CD4-positive, CD25-positive, alpha-beta regulatory T cell (primary cell): ENCODE data around the gene PSEN1. TPM values are rescaled to one million over a fixed set of nuclear protein-coding genes. Genes with fewer than 3 reads are reported as not detected.
A peak's percentile ranks its signal among the peaks of the same experiment; 100 is the strongest.
"Not testable (repeated sequence)": the region's sequence is repeated elsewhere in the genome, so short reads cannot be mapped to it uniquely, and the experiment has no call there.

Experiments used
- ATAC-seq, 2 donors: fragments of 150-1000 bp; cut with Tn5 transposase; one replicate each; pipeline ENCODE4 v1.10.0; 2021; ENCODE audit warnings: low read depth in 2 of 2, moderate number of reproducible peaks in 2 of 2, moderate library complexity in 1 of 2
- DNase-seq, 3 donors: peaks; one replicate each; pipeline versions ENCODE4 v3.0.0 to v3.0.0-alpha.2; 2012 to 2022; ENCODE audit warnings: mixed read lengths in 1 of 3
- H3K27ac ChIP-seq: one replicate; pipeline ENCODE4 v1.7.0; 2013; ENCODE audit warnings: mild to moderate bottlenecking, low read length; ENCODE audit not compliant: insufficient read depth, poor library complexity, severe bottlenecking
- H3K27me3 ChIP-seq: one replicate; pipeline ENCODE4 v1.7.0; 2013; ENCODE audit warnings: low read length; ENCODE audit not compliant: control insufficient read depth, insufficient read depth
- H3K36me3 ChIP-seq: one replicate; pipeline ENCODE4 v1.7.0; 2013; ENCODE audit warnings: mild to moderate bottlenecking, low read length, moderate library complexity; ENCODE audit not compliant: control insufficient read depth, insufficient read depth
- H3K4me1 ChIP-seq: 2 replicates; pipeline ENCODE4 v1.7.0; 2013; ENCODE audit warnings: mild to moderate bottlenecking, low read length; ENCODE audit not compliant: insufficient read depth, control insufficient read depth, poor library complexity, severe bottlenecking
- H3K4me3 ChIP-seq: one replicate; pipeline ENCODE4 v1.7.0; 2013; ENCODE audit warnings: low read depth, mild to moderate bottlenecking, low read length, moderate library complexity
- H3K9me3 ChIP-seq, 2 experiments: 1 replicate in 1 of 2; 2 replicates in 1 of 2; pipeline ENCODE4 v1.7.0; 2013; ENCODE audit warnings: low read length in 2 of 2, mild to moderate bottlenecking in 1 of 2, moderate library complexity in 1 of 2; ENCODE audit not compliant: control insufficient read depth in 2 of 2
- H3K27ac Mint-ChIP-seq, 3 donors: one replicate each; pipeline ENCODE4 v1.8.0; 2020 to 2022; ENCODE audit warnings: mild to moderate bottlenecking in 3 of 3, mixed read lengths in 3 of 3, moderate library complexity in 2 of 3
- H3K27me3 Mint-ChIP-seq: one replicate; pipeline ENCODE4 v1.8.0; 2022; ENCODE audit warnings: mild to moderate bottlenecking, mixed read lengths
- H3K36me3 Mint-ChIP-seq: one replicate; pipeline ENCODE4 v1.8.0; 2020; ENCODE audit warnings: mixed read lengths
- H3K4me1 Mint-ChIP-seq, 4 donors: one replicate each; pipeline ENCODE4 v1.8.0; 2020 to 2022; ENCODE audit warnings: mixed read lengths in 4 of 4, mild to moderate bottlenecking in 1 of 4
- H3K4me3 Mint-ChIP-seq, 4 donors: one replicate each; pipeline ENCODE4 v1.8.0; 2020 to 2022; ENCODE audit warnings: mild to moderate bottlenecking in 4 of 4, mixed read lengths in 4 of 4, moderate library complexity in 3 of 4
- H3K9me3 Mint-ChIP-seq, 7 donors: one replicate each; pipeline ENCODE4 v1.8.0; 2020 to 2022; ENCODE audit warnings: mixed read lengths in 7 of 7, mild to moderate bottlenecking in 3 of 7, moderate library complexity in 2 of 7
- polyA plus RNA-seq, 4 donors: library from polyadenylated mRNA; unstranded; fragments of 300-500 nt; fragmentation: Illumina TruSeq; gene quantifications; one replicate each; pipeline ENCODE4 v1.2.3, GENCODE V29; 2021
- total RNA-seq: library from RNA; stranded (reverse); gene quantifications from one replicate; pipeline ENCODE4 v1.2.3, GENCODE V29; 2022

Gene PSEN1
- total and polyA plus RNA-seq, 5 donors from 2014 or later, result 36.6 to 47.5 (median 44.0) TPM

DNA sequence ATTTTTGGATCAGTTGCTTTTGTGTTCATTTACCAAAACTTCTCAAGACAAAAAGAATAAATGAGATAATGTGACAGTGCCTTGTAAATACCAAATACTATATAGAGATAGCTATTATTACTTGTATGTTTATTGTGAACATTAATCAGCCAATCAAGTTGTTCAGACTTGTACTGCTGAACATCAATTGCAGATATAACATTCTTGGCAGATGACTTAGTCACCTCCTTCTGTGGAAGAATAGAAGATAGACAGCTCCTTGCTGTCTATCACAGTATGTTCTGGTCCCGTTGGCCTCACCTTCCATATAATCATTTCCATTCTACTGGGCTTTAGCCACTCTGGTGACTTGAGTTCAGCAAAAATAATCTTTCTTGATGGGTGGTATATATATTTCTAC is 30.1 kb downstream of the PSEN1 start:
- no peak overlapping the region for H3K4me3 Mint-ChIP-seq
- Histone ChIP-seq H3K27ac (no peak overlapping the region), H3K4me1 (no peaks in the 10 kb centered on the region), H3K4me3 (no peak overlapping the region), H3K27me3 (no peaks in the 10 kb centered on the region), H3K9me3 (no peaks in the 10 kb centered on the region), H3K36me3 (peaks cover 64% of the 10 kb centered on the region)
- H3K27ac Mint-ChIP-seq, result peak overlapping the region in 1 of 3 donors; percentile 48
- H3K27me3 Mint-ChIP-seq, result no peaks in the 10 kb centered on the region
- H3K36me3 Mint-ChIP-seq, result peaks cover 47% of the 10 kb centered on the region
- no peaks in the 10 kb centered on the region for H3K9me3 Mint-ChIP-seq
- peaks cover 0 to 14% (median 2%) of the 10 kb centered on the region in 4 donors for H3K4me1 Mint-ChIP-seq
- DNase-seq (no peak), ATAC-seq (no peak)

DNA sequence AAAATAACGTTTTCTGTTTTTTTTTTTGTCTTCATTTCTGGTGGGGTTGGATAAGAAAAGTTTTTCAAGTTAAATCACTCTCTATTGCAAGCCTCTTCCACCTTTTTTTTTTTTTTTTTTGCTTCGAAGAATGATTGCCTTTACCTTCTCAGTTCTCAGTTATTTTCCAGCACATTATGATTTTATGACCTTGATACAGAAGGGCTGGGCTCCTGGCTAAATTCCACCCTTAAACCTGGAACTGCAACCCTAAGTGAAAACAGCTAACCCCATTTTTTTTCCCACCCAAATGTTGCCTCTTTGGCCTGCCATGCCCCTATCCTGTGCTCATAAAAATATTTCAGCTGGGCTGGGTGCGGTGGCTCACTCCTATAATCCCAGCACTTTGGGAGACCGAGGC is 31.4 kb downstream of the PSEN1 start:
- Mint-ChIP-seq H3K9me3 (no peaks in the 10 kb centered on the region), H3K36me3 (peaks cover 54% of the 10 kb centered on the region), H3K4me3 (no peak overlapping the region), H3K27me3 (no peaks in the 10 kb centered on the region), H3K4me1 (peaks cover 0 to 14% (median 6%) of the 10 kb centered on the region in 4 donors), H3K27ac (peak overlapping the region in 1 of 3 donors; percentile 11)
- H3K4me1 ChIP-seq, result no peaks in the 10 kb centered on the region
- no peak overlapping the region for H3K4me3 ChIP-seq
- no peak for ATAC-seq
- no peak for DNase-seq
- no peaks in the 10 kb centered on the region for H3K9me3 ChIP-seq
- peaks cover 66% of the 10 kb centered on the region for H3K36me3 ChIP-seq
- H3K27ac ChIP-seq, result no peak overlapping the region
- no peaks in the 10 kb centered on the region for H3K27me3 ChIP-seq

DNA sequence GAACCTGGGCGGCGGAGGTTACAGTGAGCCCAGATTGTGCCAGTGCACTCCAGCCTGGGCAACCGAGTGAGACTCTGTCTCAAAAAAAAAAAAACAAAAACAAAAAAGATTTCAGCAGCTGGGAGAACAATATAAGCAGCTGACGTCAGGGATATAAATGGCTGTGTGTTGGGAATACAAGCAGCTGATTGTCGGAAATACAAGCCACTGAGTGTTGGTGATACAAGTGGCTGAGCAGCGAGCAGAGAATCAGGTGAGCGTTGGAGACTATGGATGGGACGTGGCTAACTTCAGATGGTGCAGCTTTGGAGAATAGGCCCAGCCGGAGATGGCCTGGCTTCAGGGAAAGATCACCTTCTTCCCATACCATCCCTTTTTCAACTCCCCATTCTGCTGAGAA is 32.0 kb downstream of the PSEN1 start:
- Histone ChIP-seq H3K27me3 (no peaks in the 10 kb centered on the region), H3K36me3 (peaks cover 66% of the 10 kb centered on the region), H3K4me1 (no peaks in the 10 kb centered on the region), H3K4me3 (no peak overlapping the region), H3K27ac (no peak overlapping the region), H3K9me3 (no peaks in the 10 kb centered on the region)
- ATAC-seq (no peak), DNase-seq (no peak)
- H3K36me3 Mint-ChIP-seq, result peaks cover 59% of the 10 kb centered on the region
- no peaks in the 10 kb centered on the region for H3K27me3 Mint-ChIP-seq
- peaks cover 3 to 16% (median 9%) of the 10 kb centered on the region in 4 donors for H3K4me1 Mint-ChIP-seq
- no peak overlapping the region for H3K4me3 Mint-ChIP-seq
- no peak overlapping the region for H3K27ac Mint-ChIP-seq
- H3K9me3 Mint-ChIP-seq, result no peaks in the 10 kb centered on the region

DNA sequence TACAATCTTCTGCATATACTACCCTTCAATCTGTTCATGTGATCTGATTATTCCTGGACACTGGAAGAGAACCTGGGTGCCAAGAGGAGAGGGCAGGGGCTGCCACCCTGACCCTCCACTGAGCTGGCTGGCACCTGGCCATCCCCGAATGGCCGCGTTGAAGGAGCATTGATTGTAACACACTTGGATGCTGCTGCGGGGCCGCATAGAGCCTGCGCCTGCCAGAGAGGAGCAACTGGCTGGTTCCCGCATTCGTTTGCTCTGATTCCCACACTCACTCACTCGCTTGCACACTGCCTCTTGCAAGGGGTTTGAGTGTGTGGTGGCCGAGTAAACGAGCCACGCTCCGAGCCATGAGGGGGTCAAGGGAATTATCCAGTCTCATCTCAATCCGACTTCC is 32.4 kb downstream of the PSEN1 start:
- Histone ChIP-seq H3K4me1 (no peaks in the 10 kb centered on the region), H3K9me3 (no peaks in the 10 kb centered on the region), H3K27ac (no peak overlapping the region), H3K27me3 (no peaks in the 10 kb centered on the region), H3K36me3 (peaks cover 67% of the 10 kb centered on the region), H3K4me3 (no peak overlapping the region)
- Mint-ChIP-seq H3K4me3 (no peak overlapping the region), H3K27me3 (no peaks in the 10 kb centered on the region), H3K36me3 (peaks cover 60% of the 10 kb centered on the region), H3K4me1 (peaks cover 3 to 16% (median 8%) of the 10 kb centered on the region in 4 donors), H3K9me3 (no peaks in the 10 kb centered on the region), H3K27ac (peak overlapping the region in 1 of 3 donors; percentile 36)
- ATAC-seq (no peak), DNase-seq (no peak)

DNA sequence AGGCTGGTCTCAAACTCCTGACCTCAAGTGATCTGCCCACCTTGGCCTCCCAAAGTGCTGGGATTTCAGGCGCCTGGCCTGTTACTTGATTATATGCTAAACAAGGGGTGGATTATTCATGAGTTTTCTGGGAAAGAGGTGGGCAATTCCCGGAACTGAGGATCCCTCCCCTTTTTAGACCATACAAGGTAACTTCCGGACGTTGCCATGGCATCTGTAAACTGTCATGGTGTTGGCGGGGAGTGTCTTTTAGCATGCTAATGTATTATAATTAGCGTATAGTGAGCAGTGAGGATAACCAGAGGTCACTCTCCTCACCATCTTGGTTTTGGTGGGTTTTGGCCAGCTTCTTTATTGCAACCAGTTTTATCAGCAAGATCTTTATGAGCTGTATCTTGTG is 33.5 kb downstream of the PSEN1 start:
- not testable (repeated sequence) for H3K27ac Mint-ChIP-seq, ATAC-seq, H3K4me1 ChIP-seq, H3K4me3 Mint-ChIP-seq, H3K27me3 ChIP-seq, H3K9me3 ChIP-seq, H3K9me3 Mint-ChIP-seq, H3K4me3 ChIP-seq, H3K27me3 Mint-ChIP-seq, H3K27ac ChIP-seq, DNase-seq
- peaks cover 60% of the 10 kb centered on the region for H3K36me3 Mint-ChIP-seq
- H3K4me1 Mint-ChIP-seq, result peaks cover 3 to 16% (median 8%) of the 10 kb centered on the region in 4 donors
- peaks cover 77% of the 10 kb centered on the region for H3K36me3 ChIP-seq

DNA sequence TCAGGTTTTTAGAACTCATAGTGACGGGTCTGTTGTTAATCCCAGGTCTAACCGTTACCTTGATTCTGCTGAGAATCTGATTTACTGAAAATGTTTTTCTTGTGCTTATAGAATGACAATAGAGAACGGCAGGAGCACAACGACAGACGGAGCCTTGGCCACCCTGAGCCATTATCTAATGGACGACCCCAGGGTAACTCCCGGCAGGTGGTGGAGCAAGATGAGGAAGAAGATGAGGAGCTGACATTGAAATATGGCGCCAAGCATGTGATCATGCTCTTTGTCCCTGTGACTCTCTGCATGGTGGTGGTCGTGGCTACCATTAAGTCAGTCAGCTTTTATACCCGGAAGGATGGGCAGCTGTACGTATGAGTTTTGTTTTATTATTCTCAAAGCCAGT is 34.4 kb downstream of the PSEN1 start:
- DNase-seq (no peak), ATAC-seq (no peak)
- no peak overlapping the region for H3K4me3 Mint-ChIP-seq
- Histone ChIP-seq H3K27me3 (no peaks in the 10 kb centered on the region), H3K27ac (no peak overlapping the region), H3K36me3 (peaks cover 80% of the 10 kb centered on the region), H3K4me1 (no peaks in the 10 kb centered on the region), H3K4me3 (no peak overlapping the region), H3K9me3 (no peaks in the 10 kb centered on the region)
- no peaks in the 10 kb centered on the region for H3K27me3 Mint-ChIP-seq
- peak overlapping the region in 1 of 3 donors; percentile 10 for H3K27ac Mint-ChIP-seq
- H3K4me1 Mint-ChIP-seq, result peaks cover 3 to 16% (median 8%) of the 10 kb centered on the region in 4 donors
- H3K9me3 Mint-ChIP-seq, result no peaks in the 10 kb centered on the region
- peaks cover 63% of the 10 kb centered on the region for H3K36me3 Mint-ChIP-seq

DNA sequence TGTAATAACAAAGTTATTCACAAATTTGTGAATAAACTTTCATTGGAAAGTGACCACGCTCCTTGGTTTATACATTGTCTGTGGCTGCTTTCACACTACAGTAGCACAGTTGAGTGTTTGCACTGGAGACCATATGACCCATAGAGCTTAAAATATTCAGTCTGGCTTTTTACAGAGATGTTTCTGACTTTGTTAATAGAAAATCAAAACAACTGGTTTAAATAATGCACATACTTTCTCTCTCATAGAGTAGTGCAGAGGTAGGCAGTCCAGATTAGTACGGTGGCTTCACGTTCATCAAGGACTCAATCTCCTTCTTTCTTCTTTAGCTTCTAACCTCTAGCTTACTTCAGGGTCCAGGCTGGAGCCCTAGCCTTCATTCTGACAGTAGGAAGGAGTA is 36.2 kb downstream of the PSEN1 start:
- Mint-ChIP-seq H3K4me1 (peaks cover 4 to 16% (median 13%) of the 10 kb centered on the region in 4 donors), H3K4me3 (no peak overlapping the region), H3K27ac (peak overlapping the region in 2 of 3 donors; percentile 8 to 32), H3K36me3 (peaks cover 75% of the 10 kb centered on the region), H3K27me3 (no peaks in the 10 kb centered on the region), H3K9me3 (peaks cover 0 to 2% (median 0%) of the 10 kb centered on the region in 7 donors)
- H3K27me3 ChIP-seq, result no peaks in the 10 kb centered on the region
- no peak for ATAC-seq
- no peak for DNase-seq
- H3K36me3 ChIP-seq, result peaks cover 83% of the 10 kb centered on the region
- no peaks in the 10 kb centered on the region for H3K4me1 ChIP-seq
- no peaks in the 10 kb centered on the region for H3K9me3 ChIP-seq
- no peak overlapping the region for H3K27ac ChIP-seq
- H3K4me3 ChIP-seq, result no peak overlapping the region

DNA sequence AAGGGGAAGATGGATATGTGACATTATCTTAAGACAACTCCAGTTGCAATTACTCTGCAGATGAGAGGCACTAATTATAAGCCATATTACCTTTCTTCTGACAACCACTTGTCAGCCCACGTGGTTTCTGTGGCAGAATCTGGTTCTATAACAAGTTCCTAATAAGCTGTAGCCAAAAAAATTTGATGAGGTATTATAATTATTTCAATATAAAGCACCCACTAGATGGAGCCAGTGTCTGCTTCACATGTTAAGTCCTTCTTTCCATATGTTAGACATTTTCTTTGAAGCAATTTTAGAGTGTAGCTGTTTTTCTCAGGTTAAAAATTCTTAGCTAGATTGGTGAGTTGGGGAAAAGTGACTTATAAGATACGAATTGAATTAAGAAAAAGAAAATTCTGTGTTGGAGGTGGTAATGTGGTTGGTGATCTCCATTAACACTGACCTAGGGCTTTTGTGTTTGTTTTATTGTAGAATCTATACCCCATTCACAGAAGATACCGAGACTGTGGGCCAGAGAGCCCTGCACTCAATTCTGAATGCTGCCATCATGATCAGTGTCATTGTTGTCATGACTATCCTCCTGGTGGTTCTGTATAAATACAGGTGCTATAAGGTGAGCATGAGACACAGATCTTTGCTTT is 36.9 kb downstream of the PSEN1 start:
- ATAC-seq, result peak in 1 of 2 donors; percentile 42

More for the DNA sequence above, 36.9 kb downstream of the PSEN1 start:
- no peaks in the 10 kb centered on the region for H3K4me1 ChIP-seq
- peaks cover 4 to 16% (median 13%) of the 10 kb centered on the region in 4 donors for H3K4me1 Mint-ChIP-seq
- no peaks in the 10 kb centered on the region for H3K27me3 Mint-ChIP-seq
- peaks cover 71% of the 10 kb centered on the region for H3K36me3 Mint-ChIP-seq
- no peak overlapping the region for H3K27ac ChIP-seq
- H3K4me3 ChIP-seq, result no peak overlapping the region
- H3K36me3 ChIP-seq, result peaks cover 79% of the 10 kb centered on the region
- DNase-seq, result peak in 2 of 3 donors; percentile 30 to 67
- H3K9me3 Mint-ChIP-seq, result peaks cover 0 to 2% (median 0%) of the 10 kb centered on the region in 7 donors
- no peaks in the 10 kb centered on the region for H3K27me3 ChIP-seq
- no peak overlapping the region for H3K4me3 Mint-ChIP-seq
- no peaks in the 10 kb centered on the region for H3K9me3 ChIP-seq
- peak overlapping the region in 2 of 3 donors; percentile 8 to 32 for H3K27ac Mint-ChIP-seq
